OCI-LY1 (cell line): Measurements from ENCODE around the gene UBAC1.
"Not testable (repeated sequence)": the region's sequence is repeated elsewhere in the genome, so short reads cannot be mapped to it uniquely, and the experiment has no call there.

Experiments used
- EZH2 ChIP-seq: fragments of 200-600 bp; sonication (generic), shearing (Covaris generic); IDR thresholded peaks from 2 replicates; pipeline ENCODE4 v1.8.0; 2017; ENCODE audit warnings: borderline replicate concordance, mixed run types, mild to moderate bottlenecking, antibody characterized with exemption, low read length, moderate library complexity, mixed read lengths
- TF ChIP-seq, protein P1 (sequence below): fragments of 200-600 bp; sonication (generic), shearing (Covaris generic); IDR thresholded peaks from 2 replicates; pipeline ENCODE4 v1.5.1; 2017; ENCODE audit warnings: mild to moderate bottlenecking, antibody characterized with exemption, low read length, moderate library complexity, mixed read lengths

DNA sequence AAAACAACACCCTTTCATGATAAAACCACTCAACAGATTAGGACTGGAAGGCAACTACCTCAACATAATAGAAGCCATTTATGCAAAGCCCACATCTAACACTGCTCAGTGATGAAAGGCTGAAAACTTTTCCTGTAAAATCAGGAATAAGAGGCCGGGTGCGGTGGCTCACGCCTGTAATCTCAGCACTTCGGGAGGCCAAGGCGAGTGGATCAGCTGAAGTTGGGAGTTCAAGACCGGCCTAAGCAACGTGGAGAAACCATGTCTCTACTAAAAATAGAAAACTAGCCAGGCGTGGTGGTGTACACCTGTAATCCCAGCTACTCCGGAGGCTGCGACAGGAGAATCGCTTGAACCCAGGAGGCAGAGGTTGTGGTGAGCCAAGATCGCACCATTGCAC lies 44.9 kb downstream of the UBAC1 start:
- TF ChIP-seq, protein P1, sequence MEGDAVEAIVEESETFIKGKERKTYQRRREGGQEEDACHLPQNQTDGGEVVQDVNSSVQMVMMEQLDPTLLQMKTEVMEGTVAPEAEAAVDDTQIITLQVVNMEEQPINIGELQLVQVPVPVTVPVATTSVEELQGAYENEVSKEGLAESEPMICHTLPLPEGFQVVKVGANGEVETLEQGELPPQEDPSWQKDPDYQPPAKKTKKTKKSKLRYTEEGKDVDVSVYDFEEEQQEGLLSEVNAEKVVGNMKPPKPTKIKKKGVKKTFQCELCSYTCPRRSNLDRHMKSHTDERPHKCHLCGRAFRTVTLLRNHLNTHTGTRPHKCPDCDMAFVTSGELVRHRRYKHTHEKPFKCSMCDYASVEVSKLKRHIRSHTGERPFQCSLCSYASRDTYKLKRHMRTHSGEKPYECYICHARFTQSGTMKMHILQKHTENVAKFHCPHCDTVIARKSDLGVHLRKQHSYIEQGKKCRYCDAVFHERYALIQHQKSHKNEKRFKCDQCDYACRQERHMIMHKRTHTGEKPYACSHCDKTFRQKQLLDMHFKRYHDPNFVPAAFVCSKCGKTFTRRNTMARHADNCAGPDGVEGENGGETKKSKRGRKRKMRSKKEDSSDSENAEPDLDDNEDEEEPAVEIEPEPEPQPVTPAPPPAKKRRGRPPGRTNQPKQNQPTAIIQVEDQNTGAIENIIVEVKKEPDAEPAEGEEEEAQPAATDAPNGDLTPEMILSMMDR = not testable (repeated sequence)
- not testable (repeated sequence) for TF ChIP-seq EZH2
